Fibroblast of lung (primary cell): ENCODE measurements around the gene GFPT2.

Source experiments
- EZH2 ChIP-seq: IDR thresholded peaks from 2 replicates; pipeline ENCODE4 v1.5.1; 2012; ENCODE audit warnings: low read length, control low read depth, mild to moderate bottlenecking; ENCODE audit errors: missing control alignments
- TF ChIP-seq, protein P1 (sequence below), 2 donors: IDR thresholded peaks in 1 of 2; conservative IDR thresholded peaks in 1 of 2; 1 replicate in 1 of 2; 2 replicates in 1 of 2; pipeline ENCODE4 v1.5.1; 2011 to 2012; ENCODE audit warnings: low read length in 2 of 2, control low read depth in 1 of 2, inconsistent platforms in 1 of 2, low read depth in 1 of 2, mild to moderate bottlenecking in 1 of 2

DNA sequence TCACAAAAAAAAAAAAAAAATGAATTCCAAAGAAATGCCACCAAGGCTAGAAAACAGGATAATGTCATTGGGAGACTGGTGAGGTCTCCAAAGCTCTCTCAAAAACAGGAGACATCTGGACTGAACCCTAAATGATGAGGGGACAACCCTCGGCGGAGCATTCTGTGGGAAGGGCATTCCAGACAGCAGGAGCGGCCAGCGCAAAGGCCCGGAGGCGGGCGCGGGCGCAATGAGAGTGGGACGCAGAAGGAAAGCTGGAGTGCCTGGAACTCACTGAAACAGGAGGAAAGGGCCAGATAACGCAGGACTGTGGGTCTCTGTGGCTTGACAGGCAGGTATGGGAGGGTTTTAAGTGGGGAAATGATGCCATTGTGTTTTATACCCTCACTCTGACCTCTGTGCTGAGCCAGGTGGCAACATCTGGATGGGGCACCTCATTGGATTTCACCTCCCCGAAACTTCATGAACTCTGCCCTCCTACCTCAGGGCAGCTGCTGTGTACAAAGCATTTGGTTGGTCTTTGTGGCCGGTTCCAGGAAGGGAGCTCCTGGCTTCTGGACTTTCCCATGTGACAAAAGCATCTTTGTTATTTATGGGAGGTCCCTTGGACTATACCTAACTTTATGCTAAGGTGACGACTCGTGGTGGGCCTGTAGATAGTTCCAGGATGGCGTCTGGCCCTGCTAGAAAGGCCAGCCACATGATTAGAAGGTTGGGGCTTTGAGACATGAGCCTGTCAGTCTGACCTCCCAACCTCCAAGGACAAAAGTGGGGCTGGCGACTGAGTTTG, 49.7 kb downstream of the GFPT2 start:
- TF ChIP-seq, protein P1, sequence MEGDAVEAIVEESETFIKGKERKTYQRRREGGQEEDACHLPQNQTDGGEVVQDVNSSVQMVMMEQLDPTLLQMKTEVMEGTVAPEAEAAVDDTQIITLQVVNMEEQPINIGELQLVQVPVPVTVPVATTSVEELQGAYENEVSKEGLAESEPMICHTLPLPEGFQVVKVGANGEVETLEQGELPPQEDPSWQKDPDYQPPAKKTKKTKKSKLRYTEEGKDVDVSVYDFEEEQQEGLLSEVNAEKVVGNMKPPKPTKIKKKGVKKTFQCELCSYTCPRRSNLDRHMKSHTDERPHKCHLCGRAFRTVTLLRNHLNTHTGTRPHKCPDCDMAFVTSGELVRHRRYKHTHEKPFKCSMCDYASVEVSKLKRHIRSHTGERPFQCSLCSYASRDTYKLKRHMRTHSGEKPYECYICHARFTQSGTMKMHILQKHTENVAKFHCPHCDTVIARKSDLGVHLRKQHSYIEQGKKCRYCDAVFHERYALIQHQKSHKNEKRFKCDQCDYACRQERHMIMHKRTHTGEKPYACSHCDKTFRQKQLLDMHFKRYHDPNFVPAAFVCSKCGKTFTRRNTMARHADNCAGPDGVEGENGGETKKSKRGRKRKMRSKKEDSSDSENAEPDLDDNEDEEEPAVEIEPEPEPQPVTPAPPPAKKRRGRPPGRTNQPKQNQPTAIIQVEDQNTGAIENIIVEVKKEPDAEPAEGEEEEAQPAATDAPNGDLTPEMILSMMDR (conservative IDR thresholded peaks at IDR 0.05 in 1 of 2, IDR thresholded peaks at IDR 0.05 in 1 of 2; ENCODE audit: low read depth in 1 of 2, low read length in 2 of 2): no peak
- no peak for TF ChIP-seq EZH2
